ENCODE measurements around the gene ADSS2. TPM values are rescaled to one million over a fixed set of nuclear protein-coding genes. Genes with fewer than 3 reads are reported as not detected.
A peak's percentile ranks its signal among the peaks of the same experiment; 100 is the strongest.

ADSS2 gene
- polyA plus RNA-seq, 2 of the 4 experiments (the other 2 are of a cell fraction): 46.1 to 74.3 TPM

DNA sequence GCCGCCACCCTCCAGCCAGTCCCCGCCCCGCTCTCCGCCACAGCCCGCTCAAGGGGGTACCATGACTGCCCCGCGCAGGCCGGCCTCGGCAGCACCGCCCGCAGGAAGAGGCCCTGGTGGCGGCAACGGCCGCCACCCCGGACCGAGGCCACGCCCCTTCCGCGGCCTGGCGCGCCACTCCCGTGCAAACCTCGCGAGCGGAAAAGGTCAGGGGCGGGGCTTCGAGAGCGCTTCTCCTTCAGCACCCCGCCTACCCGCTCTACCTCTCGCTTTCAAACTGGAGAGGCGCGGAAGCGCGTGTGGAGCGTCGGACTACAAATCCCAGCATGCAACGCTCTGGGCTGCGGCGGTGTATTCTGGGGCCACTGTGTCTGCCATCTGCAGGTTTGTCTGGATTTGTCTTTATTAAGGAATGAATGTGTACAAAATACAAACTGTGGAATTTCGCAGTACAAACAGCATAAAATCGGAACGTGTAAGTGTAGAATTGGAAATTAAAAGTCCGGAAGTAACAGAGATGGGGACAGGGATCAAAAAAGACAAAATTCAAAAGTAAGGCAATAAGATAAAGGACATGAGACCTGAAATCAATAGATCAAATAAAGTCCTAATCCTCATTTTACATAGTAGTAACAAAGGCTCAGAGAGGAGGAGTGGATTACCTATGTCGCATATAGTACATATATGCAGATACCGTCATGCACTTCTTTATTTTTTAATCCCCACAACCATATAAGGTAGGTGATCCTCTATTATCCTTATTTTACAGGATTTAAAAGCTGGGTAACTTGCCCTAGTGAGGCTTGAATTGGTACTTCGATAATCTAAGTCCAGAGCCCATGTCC lies 464 bp upstream of the ADSS2 start:
- peak overlapping the region; percentile 94 for H3K4me3 ChIP-seq
- CTCF ChIA-PET: no interaction called here
- TF ChIP-seq NFE2L2 (conservative IDR thresholded peaks at IDR 0.05; ENCODE audit: low read length): no peak
- TF ChIP-seq, protein P1, sequence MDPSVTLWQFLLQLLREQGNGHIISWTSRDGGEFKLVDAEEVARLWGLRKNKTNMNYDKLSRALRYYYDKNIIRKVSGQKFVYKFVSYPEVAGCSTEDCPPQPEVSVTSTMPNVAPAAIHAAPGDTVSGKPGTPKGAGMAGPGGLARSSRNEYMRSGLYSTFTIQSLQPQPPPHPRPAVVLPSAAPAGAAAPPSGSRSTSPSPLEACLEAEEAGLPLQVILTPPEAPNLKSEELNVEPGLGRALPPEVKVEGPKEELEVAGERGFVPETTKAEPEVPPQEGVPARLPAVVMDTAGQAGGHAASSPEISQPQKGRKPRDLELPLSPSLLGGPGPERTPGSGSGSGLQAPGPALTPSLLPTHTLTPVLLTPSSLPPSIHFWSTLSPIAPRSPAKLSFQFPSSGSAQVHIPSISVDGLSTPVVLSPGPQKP (IDR thresholded peaks at IDR 0.05; ENCODE audit: low read depth, low read length): no peak
- no peak for TF ChIP-seq HDAC2 (IDR thresholded peaks at IDR 0.05)
- TF ChIP-seq POLR2AphosphoS2 (conservative IDR thresholded peaks at IDR 0.05; ENCODE audit: low read length): no peak
- TF ChIP-seq JUN (IDR thresholded peaks at IDR 0.05): peak in 1 of 2 experiments; percentile 56; a peak in 2 of 5 replicates
- no peak for TF ChIP-seq HOXA7 (CRISPR knock-in tag; IDR thresholded peaks at IDR 0.05)
- TF ChIP-seq RAD21 (conservative IDR thresholded peaks at IDR 0.05 in 1 of 2, IDR thresholded peaks at IDR 0.05 in 1 of 2): peak; percentile 30 to 75; a peak in 4 of 5 replicates
- peak; percentile 52; the same call in 2 of the 3 replicates for TF ChIP-seq SMC3 (IDR thresholded peaks at IDR 0.05)
- TF ChIP-seq CHD2 (IDR thresholded peaks at IDR 0.05; ENCODE audit: low read length, partially characterized antibody): peak; percentile 78
- TF ChIP-seq POLR2A (IDR thresholded peaks at IDR 0.05; ENCODE audit: low read length): peak; percentile 14; the same call in 1 of the 2 replicates
- TF ChIP-seq CBX2 (IDR thresholded peaks at IDR 0.05; ENCODE audit: borderline replicate concordance, low read depth): no peak
- no peak for TF ChIP-seq FOSB (CRISPR knock-in tag; IDR thresholded peaks at IDR 0.05)
- TF ChIP-seq E2F6 (IDR thresholded peaks at IDR 0.05; ENCODE audit: borderline replicate concordance, low read depth): peak; percentile 35; the same call in 1 of the 2 replicates
- no peak for TF ChIP-seq NPAS2 (CRISPR knock-in tag; IDR thresholded peaks at IDR 0.05; ENCODE audit: borderline replicate concordance)
- peak; percentile 63 for TF ChIP-seq MAX (IDR thresholded peaks at IDR 0.05)
- no peak for TF ChIP-seq EHMT2 (IDR thresholded peaks at IDR 0.05; ENCODE audit: low read depth)
- TF ChIP-seq, protein P2, sequence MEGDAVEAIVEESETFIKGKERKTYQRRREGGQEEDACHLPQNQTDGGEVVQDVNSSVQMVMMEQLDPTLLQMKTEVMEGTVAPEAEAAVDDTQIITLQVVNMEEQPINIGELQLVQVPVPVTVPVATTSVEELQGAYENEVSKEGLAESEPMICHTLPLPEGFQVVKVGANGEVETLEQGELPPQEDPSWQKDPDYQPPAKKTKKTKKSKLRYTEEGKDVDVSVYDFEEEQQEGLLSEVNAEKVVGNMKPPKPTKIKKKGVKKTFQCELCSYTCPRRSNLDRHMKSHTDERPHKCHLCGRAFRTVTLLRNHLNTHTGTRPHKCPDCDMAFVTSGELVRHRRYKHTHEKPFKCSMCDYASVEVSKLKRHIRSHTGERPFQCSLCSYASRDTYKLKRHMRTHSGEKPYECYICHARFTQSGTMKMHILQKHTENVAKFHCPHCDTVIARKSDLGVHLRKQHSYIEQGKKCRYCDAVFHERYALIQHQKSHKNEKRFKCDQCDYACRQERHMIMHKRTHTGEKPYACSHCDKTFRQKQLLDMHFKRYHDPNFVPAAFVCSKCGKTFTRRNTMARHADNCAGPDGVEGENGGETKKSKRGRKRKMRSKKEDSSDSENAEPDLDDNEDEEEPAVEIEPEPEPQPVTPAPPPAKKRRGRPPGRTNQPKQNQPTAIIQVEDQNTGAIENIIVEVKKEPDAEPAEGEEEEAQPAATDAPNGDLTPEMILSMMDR (IDR thresholded peaks at IDR 0.05): peak; percentile 49
- TF ChIP-seq ESRRA (IDR thresholded peaks at IDR 0.05; ENCODE audit: borderline replicate concordance, low read length): no peak
- TF ChIP-seq, protein P3, sequence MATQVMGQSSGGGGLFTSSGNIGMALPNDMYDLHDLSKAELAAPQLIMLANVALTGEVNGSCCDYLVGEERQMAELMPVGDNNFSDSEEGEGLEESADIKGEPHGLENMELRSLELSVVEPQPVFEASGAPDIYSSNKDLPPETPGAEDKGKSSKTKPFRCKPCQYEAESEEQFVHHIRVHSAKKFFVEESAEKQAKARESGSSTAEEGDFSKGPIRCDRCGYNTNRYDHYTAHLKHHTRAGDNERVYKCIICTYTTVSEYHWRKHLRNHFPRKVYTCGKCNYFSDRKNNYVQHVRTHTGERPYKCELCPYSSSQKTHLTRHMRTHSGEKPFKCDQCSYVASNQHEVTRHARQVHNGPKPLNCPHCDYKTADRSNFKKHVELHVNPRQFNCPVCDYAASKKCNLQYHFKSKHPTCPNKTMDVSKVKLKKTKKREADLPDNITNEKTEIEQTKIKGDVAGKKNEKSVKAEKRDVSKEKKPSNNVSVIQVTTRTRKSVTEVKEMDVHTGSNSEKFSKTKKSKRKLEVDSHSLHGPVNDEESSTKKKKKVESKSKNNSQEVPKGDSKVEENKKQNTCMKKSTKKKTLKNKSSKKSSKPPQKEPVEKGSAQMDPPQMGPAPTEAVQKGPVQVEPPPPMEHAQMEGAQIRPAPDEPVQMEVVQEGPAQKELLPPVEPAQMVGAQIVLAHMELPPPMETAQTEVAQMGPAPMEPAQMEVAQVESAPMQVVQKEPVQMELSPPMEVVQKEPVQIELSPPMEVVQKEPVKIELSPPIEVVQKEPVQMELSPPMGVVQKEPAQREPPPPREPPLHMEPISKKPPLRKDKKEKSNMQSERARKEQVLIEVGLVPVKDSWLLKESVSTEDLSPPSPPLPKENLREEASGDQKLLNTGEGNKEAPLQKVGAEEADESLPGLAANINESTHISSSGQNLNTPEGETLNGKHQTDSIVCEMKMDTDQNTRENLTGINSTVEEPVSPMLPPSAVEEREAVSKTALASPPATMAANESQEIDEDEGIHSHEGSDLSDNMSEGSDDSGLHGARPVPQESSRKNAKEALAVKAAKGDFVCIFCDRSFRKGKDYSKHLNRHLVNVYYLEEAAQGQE (IDR thresholded peaks at IDR 0.05): peak; percentile 79
- no peak for TF ChIP-seq KDM1A (IDR thresholded peaks at IDR 0.05; ENCODE audit: low read depth)
- no peak for TF ChIP-seq BHLHE40 (IDR thresholded peaks at IDR 0.05; ENCODE audit: low read depth, low read length)
- TF ChIP-seq MYC (IDR thresholded peaks at IDR 0.05; ENCODE audit: borderline replicate concordance, low read length): peak; percentile 69; the same call in 1 of the 2 replicates
- POLR2A ChIA-PET: no interaction called here
- H3K4me1 ChIP-seq: peaks cover 36% of the 10 kb centered on the region
- 3% methylated on average over 42 of the region's 47 CpGs for WGBS (ENCODE audit: missing lambda C conversion rate)
- peak; percentile 68 for FAIRE-seq
- ATAC-seq: peak; percentile 95 to 98
- H3K27ac ChIP-seq: peak overlapping the region; percentile 97 to 99
- H3K9me3 ChIP-seq: no peaks in the 10 kb centered on the region
- peak; percentile 86 to 99 for DNase-seq (ENCODE audit: low read depth in 1 of 2, low spot score in 1 of 2)
- peak overlapping the region; percentile 89 for H3K4me2 ChIP-seq
